HTERT RPE-1 (cell line): ENCODE data around the gene RFC5.

Source experiments
- in situ Hi-C: fragments of 300-500 bp; cut with MboI; formaldehyde crosslinking; loops from 4 replicates; pipeline ENCODE4 v1.14.3; 2020; ENCODE audit warnings: low sequenced_read_pairs

The RFC5 gene

GRCh38 chr12:118050972-118051910 is 34.7 kb downstream of the RFC5 start:
- in situ Hi-C loops: no loop called here

- in situ Hi-C loops: no loop called here
These were observed 36.0 kb downstream of the RFC5 start for GRCh38 chr12:118052324-118053070.

- in situ Hi-C loops: no loop called here
These were observed 36.8 kb downstream of the RFC5 start for GRCh38 chr12:118053071-118053985.

- in situ Hi-C loops: no loop called here
These were observed 38.6 kb downstream of the RFC5 start for GRCh38 chr12:118055144-118055557.

DNA sequence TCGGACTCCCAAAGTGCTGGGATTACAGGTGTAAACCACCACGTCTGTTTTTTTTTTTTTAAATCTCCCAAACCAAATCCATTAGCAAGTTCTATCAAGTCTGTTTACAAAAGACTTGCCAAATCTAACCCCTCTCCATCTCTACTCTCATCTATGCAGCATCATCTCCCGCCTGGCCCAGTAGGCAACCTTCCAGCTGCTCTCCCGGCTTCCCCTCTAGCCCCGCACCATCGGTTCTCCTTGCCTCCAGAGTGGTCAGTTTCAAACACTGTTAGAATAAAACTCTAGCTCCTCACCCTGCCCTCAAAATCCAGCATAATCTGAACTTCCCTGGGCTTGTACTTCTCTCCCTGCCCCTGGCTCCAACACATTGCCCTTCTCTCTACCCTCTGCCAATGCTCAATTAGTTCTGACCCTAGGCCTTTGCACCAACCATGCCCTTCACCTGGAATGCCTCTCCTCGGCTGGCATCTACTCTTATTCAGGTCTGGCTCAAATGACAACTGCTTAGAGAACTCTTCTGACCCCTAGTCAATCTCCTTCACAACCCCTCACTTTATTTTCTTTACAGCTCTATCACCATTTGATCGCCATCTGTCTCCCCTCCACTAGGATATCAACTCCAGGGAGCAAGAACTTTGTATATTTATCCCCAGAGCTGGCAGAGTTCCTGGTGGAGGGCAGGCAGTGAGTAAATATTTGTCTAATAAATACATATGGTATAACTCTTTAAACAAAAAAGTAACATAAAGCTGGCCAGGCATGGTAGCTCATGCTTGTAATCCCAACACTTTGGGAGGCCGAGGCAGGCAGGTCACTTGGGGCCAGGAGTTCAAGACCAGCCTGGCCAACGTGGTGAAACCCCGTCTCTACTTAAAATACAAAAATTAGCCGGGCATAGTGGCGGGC is 39.6 kb downstream of the RFC5 start:
- in situ Hi-C loops: no loop called here

DNA sequence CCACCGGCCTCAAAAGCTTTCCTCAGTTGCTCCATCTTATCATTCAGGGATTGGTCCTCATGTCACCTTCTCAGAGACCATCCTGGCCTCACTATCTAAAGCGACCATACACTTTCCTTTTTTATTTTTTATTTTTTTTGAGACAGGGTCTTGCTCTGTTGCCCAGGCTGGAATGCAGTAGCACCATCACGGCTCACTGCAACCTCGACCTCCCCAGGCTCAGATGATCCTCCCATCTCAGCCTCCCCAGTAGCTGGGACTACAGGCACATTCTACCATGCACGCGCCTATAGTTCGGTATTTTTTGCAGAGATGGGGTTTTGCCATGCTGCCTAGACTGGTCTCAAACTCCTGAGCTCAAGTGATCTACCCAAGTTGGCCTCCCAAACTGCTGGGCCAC is 41.7 kb downstream of the RFC5 start:
- in situ Hi-C loops: no loop called here

GRCh38 chr12:118058881-118059280 is 42.4 kb downstream of the RFC5 start:
- in situ Hi-C loops: no loop called here

GRCh38 chr12:118059341-118060191 is 43.1 kb downstream of the RFC5 start:
- in situ Hi-C loops: no loop called here

- in situ Hi-C loops: no loop called here
These were observed 44.0 kb downstream of the RFC5 start for GRCh38 chr12:118060301-118061010.

- in situ Hi-C loops: no loop called here
These were observed 44.7 kb downstream of the RFC5 start, which contains the start of gene WSB2 for GRCh38 chr12:118061011-118061872. TSS of gene WSB2 (minus strand) at chr12:118061179. CDS start at chr12:118061048, 131 bp downstream.

GRCh38 chr12:118061873-118062843 is 45.7 kb downstream of the RFC5 start:
- in situ Hi-C loops: no loop called here

GRCh38 chr12:118063576-118064391 is 47.3 kb downstream of the RFC5 start:
- in situ Hi-C loops: no loop called here

DNA sequence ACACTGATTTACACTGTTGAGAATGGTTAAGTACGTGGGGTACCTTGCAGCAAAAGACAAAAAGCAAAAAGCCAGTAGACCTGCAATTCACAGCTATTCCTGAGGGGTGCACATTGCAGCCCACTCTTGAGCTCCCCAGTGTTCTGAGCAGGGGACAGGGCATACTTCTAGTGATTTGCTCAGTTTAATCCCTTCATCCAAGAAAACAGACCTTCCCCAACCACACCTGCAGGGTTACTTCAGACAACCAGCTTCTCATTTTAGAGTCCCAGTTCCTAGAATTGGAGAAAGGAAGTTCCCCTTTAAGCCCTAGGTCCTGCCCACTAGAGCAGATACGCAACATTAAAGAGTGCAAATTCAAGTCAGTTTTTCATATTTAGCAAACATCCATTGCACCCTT is 48.1 kb downstream of the RFC5 start:
- in situ Hi-C loops: no loop called here

GRCh38 chr12:118065380-118065779 is 48.9 kb downstream of the RFC5 start:
- in situ Hi-C loops: no loop called here

GRCh38 chr12:118068445-118068844 is 51.9 kb downstream of the RFC5 start:
- in situ Hi-C loops: no loop called here
